RWPE1 (cell line): ENCODE measurements around the gene SERPINA5.
A peak's percentile ranks its signal among the peaks of the same experiment; 100 is the strongest.
"Not testable (repeated sequence)": the region's sequence is repeated elsewhere in the genome, so short reads cannot be mapped to it uniquely, and the experiment has no call there.

Experiments used
- CTCF ChIA-PET: fragments of 350-600 bp; sonication (Branson Sonifier 250); formaldehyde crosslinking; extraction: SDS; loops from one replicate; lab custom pipeline; 2021; lab: Yijun Ruan, JAX
- POLR2A ChIA-PET: fragments of 400-600 bp; formaldehyde crosslinking; extraction: SDS; loops from one replicate; lab custom pipeline; 2020; ENCODE audit warnings: antibody characterized with exemption; ENCODE audit not compliant: low non-redundant PET; lab: Yijun Ruan, JAX
- DNase-seq: peaks from one replicate; pipeline ENCODE4 v3.0.0; 2012; ENCODE audit warnings: low spot score
- H3K27ac ChIP-seq: fragments of 450-650 bp; 2 replicates; pipeline ENCODE4 v1.5.1; 2017
- CTCF ChIP-seq: fragments of 450-650 bp; conservative IDR thresholded peaks from 2 replicates; pipeline ENCODE4 v1.5.1; 2017; ENCODE audit warnings: low read depth, mild to moderate bottlenecking

The SERPINA5 gene

DNA sequence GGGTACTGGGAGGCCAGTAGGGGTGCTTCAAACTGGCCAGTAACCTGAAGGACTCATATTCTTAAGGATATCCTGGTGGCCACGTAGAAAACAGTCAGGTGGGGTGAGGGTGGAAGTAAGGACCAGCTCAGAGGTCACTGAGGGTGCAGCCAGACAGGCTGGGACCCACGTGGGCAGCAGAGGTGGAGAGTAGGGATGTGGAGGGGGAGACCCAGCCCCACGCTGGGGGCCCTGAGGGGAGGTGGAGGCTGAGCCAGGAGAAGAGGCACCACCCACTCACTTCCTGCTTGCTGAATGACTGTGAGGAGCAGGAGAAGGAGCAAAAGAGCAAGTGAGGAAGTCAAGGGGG is 18.4 kb downstream of the SERPINA5 start:
- CTCF ChIA-PET = interaction anchor here (0.6 to 1.3 kb wide), 5 partner anchors 16 to 485 kb away, joined by 3 to 5 read pairs (median 3); no protein-coding TSS in a partner anchor

DNA sequence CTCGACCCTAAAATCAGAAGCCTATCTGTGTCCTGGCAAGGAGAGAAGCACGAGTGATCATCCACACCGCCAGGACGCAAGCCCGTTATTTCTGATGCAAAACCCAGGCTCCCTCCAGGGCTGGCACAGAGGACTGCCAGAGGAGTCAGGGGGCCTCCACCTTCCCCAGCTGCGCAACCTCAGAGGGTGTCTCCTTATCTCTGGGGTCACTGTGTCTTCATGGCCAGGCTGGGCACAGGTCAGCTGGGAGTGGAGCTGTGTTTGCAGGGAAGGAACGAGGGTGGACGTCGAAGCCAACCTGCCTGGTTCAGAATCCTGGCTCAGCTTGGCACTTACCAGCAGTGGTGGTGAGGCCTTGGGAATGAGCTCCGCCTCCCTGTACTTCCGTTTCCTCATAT is 18.9 kb downstream of the SERPINA5 start:
- no peak for TF ChIP-seq CTCF
- H3K27ac ChIP-seq = peak overlapping the region; percentile 99
- POLR2A ChIA-PET = no interaction called here
- CTCF ChIA-PET = interaction anchor here (0.6 kb wide), 1 partner anchor 126 kb away, joined by 3 read pairs; no protein-coding TSS in a partner anchor
- no peak for DNase-seq

More for the DNA sequence above, 18.4 kb downstream of the SERPINA5 start:
- POLR2A ChIA-PET = no interaction called here
- DNase-seq = no peak
- peak overlapping the region; percentile 99 for H3K27ac ChIP-seq
- no peak for TF ChIP-seq CTCF

DNA sequence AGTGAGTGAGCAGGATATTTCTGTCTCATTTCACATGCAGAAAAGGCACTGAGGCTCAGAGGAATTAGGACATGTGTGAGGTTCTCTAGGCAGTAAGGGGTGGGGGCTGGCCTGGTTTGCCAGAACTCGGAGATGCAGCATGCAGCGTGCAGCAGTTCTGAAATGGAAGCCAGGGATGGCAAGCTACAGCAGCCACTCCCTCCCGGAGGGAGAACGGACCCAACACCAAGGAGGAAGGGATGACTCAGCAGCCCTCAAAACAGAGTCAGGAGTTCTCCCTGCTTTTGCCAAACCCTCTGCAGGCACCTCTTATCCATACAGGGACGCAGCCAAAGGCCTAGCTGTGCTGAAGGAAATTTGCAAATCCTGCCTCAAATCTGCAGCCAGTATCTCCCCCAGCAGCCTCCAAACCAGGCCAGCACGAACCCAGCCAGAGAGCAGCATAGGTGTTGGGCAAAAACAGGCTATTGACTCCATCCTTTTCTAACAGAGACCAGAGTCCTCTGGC is 20.7 kb downstream of the SERPINA5 start:
- peak overlapping the region; percentile 99 for H3K27ac ChIP-seq
- peak; percentile 74 for DNase-seq
- POLR2A ChIA-PET = no interaction called here
- CTCF ChIA-PET = interaction anchor here (0.6 kb wide), 1 partner anchor 707 kb away, joined by 5 read pairs; no protein-coding TSS in a partner anchor
- no peak for TF ChIP-seq CTCF

DNA sequence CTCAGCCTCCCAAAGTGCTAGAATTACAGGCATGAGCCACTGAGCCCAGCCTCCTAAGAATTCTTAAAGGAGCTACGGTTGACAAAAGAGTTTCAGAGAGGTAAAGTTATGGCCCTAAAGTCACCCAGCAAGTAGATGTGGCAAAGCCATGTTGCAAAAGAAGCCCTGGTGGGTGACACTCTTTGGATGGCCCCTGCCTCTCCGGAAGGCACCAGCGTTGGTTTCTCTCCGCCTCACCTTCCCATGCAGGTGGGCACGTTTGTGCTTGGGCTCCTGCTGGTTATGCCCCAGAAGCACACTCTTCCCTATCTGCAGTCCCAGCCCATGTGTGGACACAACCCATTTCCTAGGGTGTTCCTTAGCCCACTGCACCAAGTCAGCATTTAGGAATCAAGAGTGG is 21.5 kb downstream of the SERPINA5 start:
- ChIA-PET POLR2A (no interaction called here), CTCF (no interaction called here)
- peak overlapping the region; percentile 99 for H3K27ac ChIP-seq
- no peak for DNase-seq
- TF ChIP-seq CTCF = no peak

- ChIA-PET POLR2A (no interaction called here), CTCF (interaction anchor here (0.5 to 0.7 kb wide), 2 partner anchors 56 to 610 kb away, joined by 3 to 4 read pairs; no protein-coding TSS in a partner anchor)
- no peak for TF ChIP-seq CTCF
- no peak overlapping the region for H3K27ac ChIP-seq
- DNase-seq = no peak
Measured at GRCh38 chr14:94605361-94605760, 24.1 kb downstream of the SERPINA5 start.

- CTCF ChIA-PET, H3K27ac ChIP-seq, DNase-seq, POLR2A ChIA-PET: not testable (repeated sequence)
Measured at GRCh38 chr14:94608966-94609365, 27.7 kb downstream of the SERPINA5 start.

GRCh38 chr14:94611179-94611578 is 30.0 kb downstream of the SERPINA5 start:
- POLR2A ChIA-PET = no interaction called here

More at GRCh38 chr14:94611179-94611578, 30.0 kb downstream of the SERPINA5 start:
- no peak for DNase-seq
- no peak for TF ChIP-seq CTCF
- peak overlapping the region; percentile 78 for H3K27ac ChIP-seq
- CTCF ChIA-PET = no interaction called here
